Measurements from ENCODE around the gene HPS4.
"Not testable (repeated sequence)": the region's sequence is repeated elsewhere in the genome, so short reads cannot be mapped to it uniquely, and the experiment has no call there.

Gene HPS4

GRCh38 chr22:26438776-26439175 is 44.8 kb downstream of the HPS4 start:
- H3K4me3 ChIP-seq (ENCODE audit: control insufficient read depth in 1 of 7, extremely low read depth in 1 of 7, insufficient read depth in 4 of 7, low read depth in 2 of 7, low read length in 6 of 7); H3K36me3 ChIP-seq (ENCODE audit: control insufficient read depth in 4 of 4, insufficient read depth in 4 of 4, low read length in 3 of 4); H3K9me3 ChIP-seq (ENCODE audit: control extremely low read depth in 1 of 5, control insufficient read depth in 4 of 5, insufficient read depth in 2 of 5, low read depth in 1 of 5, low read length in 4 of 5); H3K27me3 ChIP-seq (replicated peaks in 2 of 5; ENCODE audit: control insufficient read depth in 4 of 5, insufficient read depth in 5 of 5, low read length in 4 of 5); CTCF ChIA-PET; DNase-seq; H3K27ac ChIP-seq (ENCODE audit: insufficient read depth in 1 of 2, low read depth in 1 of 2, low read length in 2 of 2, poor library complexity in 1 of 2, severe bottlenecking in 2 of 2): not testable (repeated sequence)
- POLR2A ChIA-PET: interaction anchor here (0.7 kb wide), 1 partner anchor 28 kb away, joined by 3 read pairs; no protein-coding TSS in a partner anchor
- 92% methylated on average over 3 of the region's 3 CpGs for WGBS (ENCODE audit: insufficient coverage)
- H3K4me1 ChIP-seq (ENCODE audit: control extremely low read depth in 1 of 4, control insufficient read depth in 4 of 4, insufficient read depth in 4 of 4, low read length in 3 of 4): peaks cover 2 to 13% (median 5%) of the 10 kb centered on the region in 4 experiments

DNA sequence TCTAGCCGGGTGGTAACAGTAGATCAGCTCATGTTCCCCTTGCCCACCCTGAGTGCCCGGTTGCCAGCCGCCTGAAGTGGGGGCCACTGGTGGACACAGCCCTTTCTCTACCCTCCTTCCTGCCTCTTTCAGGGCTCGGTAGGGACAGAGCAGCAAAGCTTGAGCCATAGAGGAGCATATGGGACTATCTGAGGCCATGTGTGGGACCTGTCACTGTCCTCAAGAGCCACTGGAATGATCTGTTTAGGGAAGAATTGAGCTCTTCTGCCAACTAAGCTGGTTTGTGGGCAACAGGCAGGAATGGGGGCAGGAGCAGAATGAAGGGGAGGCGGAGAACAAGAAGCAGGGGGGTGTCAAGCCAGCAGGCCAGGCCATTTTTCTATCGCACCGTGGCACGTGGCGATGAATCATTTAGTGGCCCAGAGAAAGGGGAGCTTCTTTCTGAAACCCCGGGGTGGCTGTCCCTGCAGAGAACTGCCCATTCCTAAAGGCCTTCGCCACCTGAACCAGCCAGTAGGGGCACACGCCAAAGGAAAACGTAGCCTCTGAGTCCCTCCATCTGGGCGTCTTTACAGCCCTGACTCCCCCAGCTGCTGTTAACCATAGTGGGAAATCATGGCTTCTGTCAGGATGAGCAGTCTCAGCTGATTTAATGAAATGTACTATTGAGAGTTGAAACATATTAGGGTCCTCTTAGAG is 45.7 kb downstream of the HPS4 start:
- Histone ChIP-seq H3K27me3 (replicated peaks in 2 of 5; ENCODE audit: control insufficient read depth in 4 of 5, insufficient read depth in 5 of 5, low read length in 4 of 5) (no peaks in the 10 kb centered on the region), H3K9me3 (ENCODE audit: control extremely low read depth in 1 of 5, control insufficient read depth in 4 of 5, insufficient read depth in 2 of 5, low read depth in 1 of 5, low read length in 4 of 5) (no peaks in the 10 kb centered on the region), H3K36me3 (ENCODE audit: control insufficient read depth in 4 of 4, insufficient read depth in 4 of 4, low read length in 3 of 4) (no peaks in the 10 kb centered on the region), H3K4me1 (ENCODE audit: control extremely low read depth in 1 of 4, control insufficient read depth in 4 of 4, insufficient read depth in 4 of 4, low read length in 3 of 4) (peaks cover 2 to 13% (median 6%) of the 10 kb centered on the region in 4 experiments), H3K4me3 (ENCODE audit: control insufficient read depth in 1 of 7, extremely low read depth in 1 of 7, insufficient read depth in 4 of 7, low read depth in 2 of 7, low read length in 6 of 7) (no peak overlapping the region), H3K27ac (ENCODE audit: insufficient read depth in 1 of 2, low read depth in 1 of 2, low read length in 2 of 2, poor library complexity in 1 of 2, severe bottlenecking in 2 of 2) (no peak overlapping the region)
- 95% methylated on average over 13 of the region's 14 CpGs for WGBS (ENCODE audit: insufficient coverage)
- POLR2A ChIA-PET: no interaction called here
- CTCF ChIA-PET: interaction anchor here (1.5 to 2.1 kb wide), 2 partner anchors 13 to 23 kb away, joined by 3 to 13 read pairs; no protein-coding TSS in a partner anchor
- no peak for DNase-seq

DNA sequence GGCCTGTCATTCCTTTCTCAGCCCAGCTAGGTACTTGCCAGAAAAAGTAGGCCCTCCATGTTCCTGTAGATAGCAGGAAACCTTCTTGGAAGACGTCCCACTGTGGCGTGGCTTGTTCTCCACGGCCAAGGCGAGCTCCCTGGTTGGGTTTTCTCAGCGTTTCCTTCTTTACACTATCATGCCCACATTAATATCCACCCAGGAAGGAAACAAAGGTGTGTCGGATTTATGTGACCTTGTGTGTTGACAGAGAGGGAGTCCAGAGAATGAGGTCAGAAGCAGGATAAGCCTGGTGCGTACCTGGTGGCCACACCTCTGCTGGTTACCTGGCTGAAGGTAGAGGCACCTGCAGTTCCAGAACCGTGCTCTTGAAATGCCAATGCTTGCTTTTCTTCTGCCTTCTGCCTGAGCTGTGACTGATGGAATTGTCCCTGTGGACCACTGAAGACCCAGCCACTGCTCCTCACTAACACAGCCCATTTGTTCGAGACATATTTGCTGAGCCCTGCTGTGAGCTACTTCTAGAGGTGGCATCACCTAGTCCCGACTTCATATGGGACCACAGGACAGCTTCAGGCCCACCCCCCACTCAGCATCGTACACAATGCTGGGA is 46.6 kb downstream of the HPS4 start:
- no peak for DNase-seq
- POLR2A ChIA-PET: no interaction called here
- no peak overlapping the region for H3K4me3 ChIP-seq (ENCODE audit: control insufficient read depth in 1 of 7, extremely low read depth in 1 of 7, insufficient read depth in 4 of 7, low read depth in 2 of 7, low read length in 6 of 7)

GRCh38 chr22:26435327-26436093 is 48.1 kb downstream of the HPS4 start:
- Histone ChIP-seq H3K27ac (ENCODE audit: insufficient read depth in 1 of 2, low read depth in 1 of 2, low read length in 2 of 2, poor library complexity in 1 of 2, severe bottlenecking in 2 of 2) (no peak overlapping the region), H3K27me3 (replicated peaks in 2 of 5; ENCODE audit: control insufficient read depth in 4 of 5, insufficient read depth in 5 of 5, low read length in 4 of 5) (no peaks in the 10 kb centered on the region), H3K4me1 (ENCODE audit: control extremely low read depth in 1 of 4, control insufficient read depth in 4 of 4, insufficient read depth in 4 of 4, low read length in 3 of 4) (peaks cover 0 to 28% (median 16%) of the 10 kb centered on the region in 4 experiments), H3K4me3 (ENCODE audit: control insufficient read depth in 1 of 7, extremely low read depth in 1 of 7, insufficient read depth in 4 of 7, low read depth in 2 of 7, low read length in 6 of 7) (no peak overlapping the region), H3K9me3 (ENCODE audit: control extremely low read depth in 1 of 5, control insufficient read depth in 4 of 5, insufficient read depth in 2 of 5, low read depth in 1 of 5, low read length in 4 of 5) (no peaks in the 10 kb centered on the region), H3K36me3 (ENCODE audit: control insufficient read depth in 4 of 4, insufficient read depth in 4 of 4, low read length in 3 of 4) (no peaks in the 10 kb centered on the region)
- CTCF ChIA-PET: interaction anchor here (0.8 to 1.7 kb wide), 4 partner anchors 9 to 32 kb away, joined by 3 to 7 read pairs (median 4); no protein-coding TSS in a partner anchor
- no peak for DNase-seq
- 74% methylated on average over 9 of the region's 11 CpGs for WGBS (ENCODE audit: insufficient coverage)
- POLR2A ChIA-PET: no interaction called here

More for the DNA sequence above, 46.6 kb downstream of the HPS4 start:
- Histone ChIP-seq H3K36me3 (ENCODE audit: control insufficient read depth in 4 of 4, insufficient read depth in 4 of 4, low read length in 3 of 4) (no peaks in the 10 kb centered on the region), H3K4me1 (ENCODE audit: control extremely low read depth in 1 of 4, control insufficient read depth in 4 of 4, insufficient read depth in 4 of 4, low read length in 3 of 4) (peaks cover 0 to 16% (median 11%) of the 10 kb centered on the region in 4 experiments), H3K27ac (ENCODE audit: insufficient read depth in 1 of 2, low read depth in 1 of 2, low read length in 2 of 2, poor library complexity in 1 of 2, severe bottlenecking in 2 of 2) (no peak overlapping the region), H3K9me3 (ENCODE audit: control extremely low read depth in 1 of 5, control insufficient read depth in 4 of 5, insufficient read depth in 2 of 5, low read depth in 1 of 5, low read length in 4 of 5) (no peaks in the 10 kb centered on the region), H3K27me3 (replicated peaks in 2 of 5; ENCODE audit: control insufficient read depth in 4 of 5, insufficient read depth in 5 of 5, low read length in 4 of 5) (no peaks in the 10 kb centered on the region)
- CTCF ChIA-PET: interaction anchor here (1.5 to 2.1 kb wide), 2 partner anchors 13 to 24 kb away, joined by 3 to 13 read pairs; no protein-coding TSS in a partner anchor
- 66% methylated on average over 9 of the region's 11 CpGs for WGBS (ENCODE audit: insufficient coverage)

- 97% methylated on average over 25 of the region's 25 CpGs for WGBS (ENCODE audit: insufficient coverage)
- Histone ChIP-seq H3K27ac (ENCODE audit: insufficient read depth in 1 of 2, low read depth in 1 of 2, low read length in 2 of 2, poor library complexity in 1 of 2, severe bottlenecking in 2 of 2) (no peak overlapping the region), H3K4me1 (ENCODE audit: control extremely low read depth in 1 of 4, control insufficient read depth in 4 of 4, insufficient read depth in 4 of 4, low read length in 3 of 4) (peaks cover 9 to 39% (median 21%) of the 10 kb centered on the region in 4 experiments), H3K4me3 (ENCODE audit: control insufficient read depth in 1 of 7, extremely low read depth in 1 of 7, insufficient read depth in 4 of 7, low read depth in 2 of 7, low read length in 6 of 7) (no peak overlapping the region), H3K36me3 (ENCODE audit: control insufficient read depth in 4 of 4, insufficient read depth in 4 of 4, low read length in 3 of 4) (no peaks in the 10 kb centered on the region), H3K27me3 (replicated peaks in 2 of 5; ENCODE audit: control insufficient read depth in 4 of 5, insufficient read depth in 5 of 5, low read length in 4 of 5) (peaks cover 0 to 10% (median 2%) of the 10 kb centered on the region in 5 experiments), H3K9me3 (ENCODE audit: control extremely low read depth in 1 of 5, control insufficient read depth in 4 of 5, insufficient read depth in 2 of 5, low read depth in 1 of 5, low read length in 4 of 5) (no peaks in the 10 kb centered on the region)
- no peak for DNase-seq
- CTCF ChIA-PET: interaction anchor here (1.5 kb wide), 1 partner anchor 15 kb away, joined by 5 read pairs; no protein-coding TSS in a partner anchor
- POLR2A ChIA-PET: no interaction called here
Observed at GRCh38 chr22:26433805-26434204, 49.8 kb downstream of the HPS4 start.

GRCh38 chr22:26432619-26433311 is 50.8 kb downstream of the HPS4 start:
- Histone ChIP-seq H3K9me3 (ENCODE audit: control extremely low read depth in 1 of 5, control insufficient read depth in 4 of 5, insufficient read depth in 2 of 5, low read depth in 1 of 5, low read length in 4 of 5) (no peaks in the 10 kb centered on the region), H3K4me3 (ENCODE audit: control insufficient read depth in 1 of 7, extremely low read depth in 1 of 7, insufficient read depth in 4 of 7, low read depth in 2 of 7, low read length in 6 of 7) (peak overlapping the region in 1 of 7 experiments; percentile 4), H3K36me3 (ENCODE audit: control insufficient read depth in 4 of 4, insufficient read depth in 4 of 4, low read length in 3 of 4) (no peaks in the 10 kb centered on the region), H3K4me1 (ENCODE audit: control extremely low read depth in 1 of 4, control insufficient read depth in 4 of 4, insufficient read depth in 4 of 4, low read length in 3 of 4) (peaks cover 13 to 47% (median 26%) of the 10 kb centered on the region in 4 experiments), H3K27me3 (replicated peaks in 2 of 5; ENCODE audit: control insufficient read depth in 4 of 5, insufficient read depth in 5 of 5, low read length in 4 of 5) (peaks cover 0 to 10% (median 2%) of the 10 kb centered on the region in 5 experiments), H3K27ac (ENCODE audit: insufficient read depth in 1 of 2, low read depth in 1 of 2, low read length in 2 of 2, poor library complexity in 1 of 2, severe bottlenecking in 2 of 2) (no peak overlapping the region)
- peak; percentile 52 to 92 (median 88) for DNase-seq
- ChIA-PET POLR2A (no interaction called here), CTCF (no interaction called here)
- 91% methylated on average over 1 of the region's 3 CpGs for WGBS (ENCODE audit: insufficient coverage)

Data from common myeloid progenitor, CD34-positive (primary cell).